ENCODE results near the gene ASIC4.
A peak's percentile ranks its signal among the peaks of the same experiment; 100 is the strongest.

ASIC4 gene

DNA sequence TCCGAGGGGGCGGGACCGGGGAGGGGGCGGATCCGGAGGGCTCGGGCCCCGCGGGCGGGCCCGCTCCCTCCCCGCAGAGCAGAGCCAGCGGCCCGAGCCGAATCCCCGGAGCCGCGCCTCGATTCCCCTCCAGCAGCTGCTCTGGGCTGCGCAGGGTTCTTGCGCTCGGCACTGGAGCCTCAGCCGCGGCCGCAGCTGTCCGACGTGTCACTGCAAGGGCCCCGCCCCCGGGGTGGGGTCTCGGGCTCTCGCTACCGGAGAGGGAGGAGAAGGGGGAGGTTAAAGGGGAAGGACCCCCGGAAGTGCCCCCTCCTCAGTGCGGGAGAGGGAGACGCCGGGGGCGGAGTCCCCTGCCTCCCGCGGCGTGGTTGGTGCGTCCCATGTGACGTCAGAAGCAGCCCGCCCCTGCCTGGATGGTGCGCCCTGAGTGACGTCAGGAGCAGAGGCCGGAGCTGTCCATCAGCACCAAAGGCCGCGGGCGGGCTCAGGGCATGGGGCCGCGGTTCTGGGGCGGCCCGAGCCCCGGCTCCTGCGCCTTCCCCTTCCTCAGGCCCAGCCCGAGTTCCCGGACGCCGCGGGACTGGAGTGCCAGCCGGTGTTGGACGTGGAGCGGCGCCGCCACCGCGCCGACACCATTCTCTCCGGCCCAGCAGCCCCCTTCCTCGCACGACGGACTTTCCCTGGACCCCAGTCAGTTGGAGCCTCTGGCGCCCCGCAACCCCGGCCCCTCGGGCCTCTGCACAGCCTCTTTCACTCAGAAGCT is 29.5 kb downstream of the ASIC4 start, which contains the start of the genes CHPF and TMEM198:
Gene CHPF (minus strand): TSS at position 214 of the 763 bp plus-strand sequence. CDS start 271 bp downstream, outside the sequence.
Gene TMEM198 (plus strand): TSS at position 433 of the 763 bp plus-strand sequence. CDS start 700 bp downstream, outside the sequence.
- Histone ChIP-seq H3K27me3 (replicated peaks) (no peaks in the 10 kb centered on the region), H3K27ac (peak within 1 kb of the TSS; percentile 61), H3K4me3 (ENCODE audit: low read depth, low read length) (peak within 1 kb of the TSS; percentile 70), H3K36me3 (replicated peaks) (peaks cover 26% of the 10 kb centered on the region)
- peak; percentile 96 for DNase-seq
- in situ Hi-C loops (cut with HindIII; ENCODE audit: low pct_ligation_motif_present, low sequenced_read_pairs), result no loop called here
- no peak for TF ChIP-seq CTCF (IDR thresholded peaks at IDR 0.05; ENCODE audit: low read depth, low read length, missing control alignments)

DNA sequence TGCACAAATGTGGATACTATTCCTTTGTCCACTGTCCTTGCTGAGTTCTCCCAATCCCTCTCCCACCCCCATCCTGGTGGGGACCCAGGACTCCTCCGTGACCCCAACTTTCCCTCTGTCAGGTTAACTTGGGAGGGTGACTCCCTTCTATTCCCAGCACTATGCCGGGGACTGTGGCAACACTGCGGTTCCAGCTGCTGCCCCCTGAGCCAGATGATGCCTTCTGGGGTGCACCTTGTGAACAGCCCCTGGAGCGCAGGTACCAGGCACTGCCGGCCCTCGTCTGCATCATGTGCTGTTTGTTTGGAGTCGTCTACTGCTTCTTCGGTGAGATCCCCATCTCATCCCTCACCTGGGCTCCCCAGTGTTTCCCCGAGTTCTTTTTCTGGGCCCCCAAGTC is 30.3 kb downstream of the ASIC4 start:
- no peaks in the 10 kb centered on the region for H3K27me3 ChIP-seq (replicated peaks)
- TF ChIP-seq CTCF (IDR thresholded peaks at IDR 0.05; ENCODE audit: low read depth, low read length, missing control alignments), result no peak
- no peak for DNase-seq
- no peak overlapping the region for H3K4me3 ChIP-seq (ENCODE audit: low read depth, low read length)
- peaks cover 19% of the 10 kb centered on the region for H3K36me3 ChIP-seq (replicated peaks)
- in situ Hi-C loops (cut with HindIII; ENCODE audit: low pct_ligation_motif_present, low sequenced_read_pairs), result no loop called here
- no peak overlapping the region for H3K27ac ChIP-seq

GRCh38 chr2:219545295-219545942 is 31.1 kb downstream of the ASIC4 start:
- in situ Hi-C loops (cut with HindIII; ENCODE audit: low pct_ligation_motif_present, low sequenced_read_pairs), result no loop called here

GRCh38 chr2:219545943-219546352 is 31.7 kb downstream of the ASIC4 start:
- DNase-seq, result no peak
- in situ Hi-C loops (cut with HindIII; ENCODE audit: low pct_ligation_motif_present, low sequenced_read_pairs), result no loop called here
- Histone ChIP-seq H3K27ac (no peak overlapping the region), H3K36me3 (replicated peaks) (peaks cover 5% of the 10 kb centered on the region), H3K27me3 (replicated peaks) (no peaks in the 10 kb centered on the region), H3K4me3 (ENCODE audit: low read depth, low read length) (no peak overlapping the region)
- no peak for TF ChIP-seq CTCF (IDR thresholded peaks at IDR 0.05; ENCODE audit: low read depth, low read length, missing control alignments)

More at GRCh38 chr2:219545295-219545942, 31.1 kb downstream of the ASIC4 start:
- Histone ChIP-seq H3K27me3 (replicated peaks) (no peaks in the 10 kb centered on the region), H3K27ac (no peak overlapping the region), H3K36me3 (replicated peaks) (peaks cover 10% of the 10 kb centered on the region), H3K4me3 (ENCODE audit: low read depth, low read length) (no peak overlapping the region)
- no peak for DNase-seq
- TF ChIP-seq CTCF (IDR thresholded peaks at IDR 0.05; ENCODE audit: low read depth, low read length, missing control alignments), result no peak

GRCh38 chr2:219547621-219548020 is 33.3 kb downstream of the ASIC4 start:
- TF ChIP-seq CTCF (IDR thresholded peaks at IDR 0.05; ENCODE audit: low read depth, low read length, missing control alignments), result no peak
- no peak overlapping the region for H3K4me3 ChIP-seq (ENCODE audit: low read depth, low read length)
- H3K27me3 ChIP-seq (replicated peaks), result no peaks in the 10 kb centered on the region
- DNase-seq, result no peak
- in situ Hi-C loops (cut with HindIII; ENCODE audit: low pct_ligation_motif_present, low sequenced_read_pairs), result no loop called here
- H3K27ac ChIP-seq, result no peak overlapping the region
- no peaks in the 10 kb centered on the region for H3K36me3 ChIP-seq (replicated peaks)
